Left ventricle myocardium inferior (tissue), 1 donor: ENCODE results near the gene FHIT. TPM values are rescaled to one million over a fixed set of nuclear protein-coding genes. Genes with fewer than 3 reads are reported as not detected.

Source experiments
- DNase-seq: peaks from one replicate; pipeline ENCODE4 v3.0.0-alpha.2; 2020
- H3K27ac ChIP-seq: fragments of 200-600 bp; replicated peaks from 2 replicates; pipeline ENCODE4 v1.8.0; 2021
- H3K27me3 ChIP-seq: fragments of 200-600 bp; 2 replicates; pipeline ENCODE4 v1.8.0; 2021; ENCODE audit warnings: low read depth
- H3K36me3 ChIP-seq: fragments of 200-600 bp; 2 replicates; pipeline ENCODE4 v1.8.0; 2021
- H3K4me1 ChIP-seq: fragments of 200-600 bp; 2 replicates; pipeline ENCODE4 v1.8.0; 2021
- H3K4me3 ChIP-seq: fragments of 200-600 bp; 2 replicates; pipeline ENCODE4 v1.8.0; 2021; ENCODE audit warnings: mild to moderate bottlenecking, moderate library complexity
- H3K9me3 ChIP-seq: fragments of 200-600 bp; replicated peaks from 2 replicates; pipeline ENCODE4 v1.8.0; 2021
- intact Hi-C: fragments of 100-400 bp; cut with micrococcal nuclease; formaldehyde crosslinking; loops from one replicate; pipeline ENCODE4 v1.11.0; 2022
- total RNA-seq: library from RNA; stranded (reverse); fragmentation: NEBNext Ultra II Directional; extraction: Animal tissue kit (Norgen Biotek cat#: 25700); gene quantifications from one replicate; pipeline ENCODE4 v1.2.1, GENCODE V29; 2021
- TF ChIP-seq, protein P1 (sequence below): fragments of 200-600 bp; IDR thresholded peaks from 2 replicates; pipeline ENCODE4 v1.8.0; 2021; ENCODE audit warnings: antibody characterized with exemption, mild to moderate bottlenecking, borderline replicate concordance
- donor health status: DM: no; HTN: yes; CAD: no; lungs with severe emphysema.

FHIT gene
- total RNA-seq, 1 donor from 2014 or later: 16.0 TPM

DNA sequence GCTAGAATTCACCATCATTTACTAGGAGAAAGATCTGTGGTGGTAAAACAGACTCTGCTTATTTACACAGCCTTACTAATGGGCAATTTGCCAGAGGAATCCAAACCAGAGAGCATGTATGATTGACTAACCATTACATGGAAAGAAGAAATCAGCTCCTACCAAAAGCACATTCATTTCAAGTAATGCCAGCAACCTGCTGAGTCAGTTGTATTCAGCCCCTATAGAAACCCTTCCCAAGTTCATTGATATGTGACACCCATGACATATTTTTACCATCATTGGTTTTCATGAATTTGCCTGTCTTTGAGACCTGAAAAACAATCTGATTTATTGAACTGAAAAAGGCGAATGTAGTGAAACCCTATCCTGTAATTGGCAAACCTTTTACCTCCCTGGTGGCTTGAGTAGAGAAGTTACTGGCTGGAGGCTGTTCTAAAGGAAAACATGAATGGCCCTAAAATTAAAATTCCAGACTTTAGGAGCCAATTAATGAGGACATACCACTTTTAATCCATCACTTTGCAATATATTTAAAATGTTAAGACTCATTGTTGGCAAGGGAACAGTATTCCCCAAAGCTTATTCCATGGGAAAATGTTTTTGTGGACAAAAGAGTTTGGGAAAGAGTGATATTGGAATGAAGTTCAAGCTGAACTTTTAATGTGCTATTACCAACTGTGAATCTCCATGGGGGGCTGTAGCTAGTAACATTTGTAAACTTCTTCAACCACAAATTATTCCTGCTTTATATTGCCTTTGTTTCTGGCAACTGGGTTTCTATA lies 542.9 kb downstream of the FHIT start:
- H3K36me3 ChIP-seq: no peaks in the 10 kb centered on the region
- TF ChIP-seq, protein P1, sequence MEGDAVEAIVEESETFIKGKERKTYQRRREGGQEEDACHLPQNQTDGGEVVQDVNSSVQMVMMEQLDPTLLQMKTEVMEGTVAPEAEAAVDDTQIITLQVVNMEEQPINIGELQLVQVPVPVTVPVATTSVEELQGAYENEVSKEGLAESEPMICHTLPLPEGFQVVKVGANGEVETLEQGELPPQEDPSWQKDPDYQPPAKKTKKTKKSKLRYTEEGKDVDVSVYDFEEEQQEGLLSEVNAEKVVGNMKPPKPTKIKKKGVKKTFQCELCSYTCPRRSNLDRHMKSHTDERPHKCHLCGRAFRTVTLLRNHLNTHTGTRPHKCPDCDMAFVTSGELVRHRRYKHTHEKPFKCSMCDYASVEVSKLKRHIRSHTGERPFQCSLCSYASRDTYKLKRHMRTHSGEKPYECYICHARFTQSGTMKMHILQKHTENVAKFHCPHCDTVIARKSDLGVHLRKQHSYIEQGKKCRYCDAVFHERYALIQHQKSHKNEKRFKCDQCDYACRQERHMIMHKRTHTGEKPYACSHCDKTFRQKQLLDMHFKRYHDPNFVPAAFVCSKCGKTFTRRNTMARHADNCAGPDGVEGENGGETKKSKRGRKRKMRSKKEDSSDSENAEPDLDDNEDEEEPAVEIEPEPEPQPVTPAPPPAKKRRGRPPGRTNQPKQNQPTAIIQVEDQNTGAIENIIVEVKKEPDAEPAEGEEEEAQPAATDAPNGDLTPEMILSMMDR: no peak
- H3K27ac ChIP-seq: no peak overlapping the region
- intact Hi-C loops: no loop called here
- H3K4me3 ChIP-seq: no peak overlapping the region
- H3K9me3 ChIP-seq: peaks cover 17% of the 10 kb centered on the region
- H3K4me1 ChIP-seq: no peaks in the 10 kb centered on the region
- H3K27me3 ChIP-seq: no peaks in the 10 kb centered on the region
- DNase-seq: no peak

DNA sequence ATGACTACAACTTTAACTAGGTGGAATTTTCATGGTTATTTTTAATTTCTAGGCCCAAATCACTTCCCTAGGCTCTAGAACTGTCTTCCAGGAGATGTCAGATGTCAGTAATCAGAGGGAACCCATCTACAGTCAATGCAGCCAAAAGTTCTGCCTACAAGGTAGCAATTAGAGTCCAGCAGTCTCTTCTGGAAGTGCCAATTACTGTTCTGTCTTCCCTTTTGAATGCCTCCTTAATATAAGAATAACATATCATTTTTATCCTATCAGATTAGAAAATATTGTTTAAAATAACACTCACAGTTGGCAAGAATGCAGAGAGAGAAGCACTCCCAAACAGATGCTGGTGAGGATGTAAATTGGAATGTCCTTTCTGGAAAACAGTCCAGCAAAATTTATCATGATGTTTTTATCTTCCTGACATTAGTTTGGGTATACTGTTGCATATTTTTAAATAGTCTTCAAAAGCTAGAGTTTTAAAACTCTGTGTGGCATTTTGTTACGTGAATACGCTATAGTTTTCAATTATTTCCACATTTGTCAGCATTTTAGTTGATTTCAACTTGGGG lies 543.7 kb downstream of the FHIT start:
- intact Hi-C loops: no loop called here
- DNase-seq: no peak
- Histone ChIP-seq H3K36me3 (no peaks in the 10 kb centered on the region), H3K4me1 (no peaks in the 10 kb centered on the region), H3K9me3 (peaks cover 22% of the 10 kb centered on the region), H3K4me3 (no peak overlapping the region), H3K27me3 (no peaks in the 10 kb centered on the region), H3K27ac (no peak overlapping the region)
- TF ChIP-seq, protein P1: no peak

GRCh38 chr3:60703956-60704736 lies 547.1 kb downstream of the FHIT start:
- peaks cover 11% of the 10 kb centered on the region for H3K9me3 ChIP-seq
- H3K36me3 ChIP-seq: no peaks in the 10 kb centered on the region
- TF ChIP-seq, protein P1: no peak
- no peaks in the 10 kb centered on the region for H3K27me3 ChIP-seq
- no peak for DNase-seq
- no peak overlapping the region for H3K27ac ChIP-seq
- no peak overlapping the region for H3K4me3 ChIP-seq
- no peaks in the 10 kb centered on the region for H3K4me1 ChIP-seq
- intact Hi-C loops: no loop called here

- H3K4me1 ChIP-seq: no peaks in the 10 kb centered on the region
- H3K4me3 ChIP-seq: no peak overlapping the region
- H3K9me3 ChIP-seq: peaks cover 11% of the 10 kb centered on the region
- TF ChIP-seq, protein P1: no peak
- H3K27me3 ChIP-seq: no peaks in the 10 kb centered on the region
- no peak for DNase-seq
- intact Hi-C loops: no loop called here
- no peaks in the 10 kb centered on the region for H3K36me3 ChIP-seq
- no peak overlapping the region for H3K27ac ChIP-seq
These were observed 548.2 kb downstream of the FHIT start for GRCh38 chr3:60703008-60703407.

DNA sequence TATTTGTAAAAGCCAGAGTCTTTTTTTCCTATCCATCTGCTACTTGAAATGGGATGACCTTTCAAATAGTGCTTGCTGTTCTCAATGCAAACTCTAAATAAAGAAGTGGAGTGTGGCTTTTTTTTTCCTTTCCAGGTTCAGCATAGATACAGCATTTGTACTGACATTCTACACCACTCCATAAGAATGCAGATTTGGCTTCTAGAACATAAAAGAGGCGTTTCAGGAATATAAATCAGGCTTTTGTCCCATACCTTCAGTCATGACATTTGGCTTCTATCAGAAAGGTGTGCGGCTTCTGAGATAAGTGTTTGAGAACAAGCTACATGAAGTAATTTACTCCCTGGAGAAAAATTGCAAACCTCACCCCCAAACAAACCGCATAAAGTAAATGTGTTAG lies 553.1 kb downstream of the FHIT start:
- Histone ChIP-seq H3K36me3 (no peaks in the 10 kb centered on the region), H3K9me3 (peaks cover 2% of the 10 kb centered on the region), H3K4me1 (no peaks in the 10 kb centered on the region), H3K4me3 (no peak overlapping the region), H3K27me3 (no peaks in the 10 kb centered on the region), H3K27ac (no peak overlapping the region)
- intact Hi-C loops: no loop called here
- no peak for DNase-seq
- TF ChIP-seq, protein P1: no peak
